Endothelial cell of umbilical vein (primary cell): ENCODE results near the gene GABBR2.

Experiments
- TF ChIP-seq, protein P1 (sequence below), 2 donors: IDR thresholded peaks; 1 replicate in 1 of 2; 2 replicates in 1 of 2; pipeline ENCODE4 v1.5.1; 2011; ENCODE audit warnings: low read length in 2 of 2, mild to moderate bottlenecking in 2 of 2, moderate library complexity in 2 of 2, control low read depth in 1 of 2, inconsistent platforms in 1 of 2, low read depth in 1 of 2; ENCODE audit not compliant: insufficient read depth in 1 of 2; ENCODE audit errors: extremely low read depth in 1 of 2
- TF ChIP-seq, protein P2 (sequence below): IDR thresholded peaks from 2 replicates; pipeline ENCODE4 v1.6.1; 2011; ENCODE audit not compliant: insufficient read depth, insufficient read length

DNA sequence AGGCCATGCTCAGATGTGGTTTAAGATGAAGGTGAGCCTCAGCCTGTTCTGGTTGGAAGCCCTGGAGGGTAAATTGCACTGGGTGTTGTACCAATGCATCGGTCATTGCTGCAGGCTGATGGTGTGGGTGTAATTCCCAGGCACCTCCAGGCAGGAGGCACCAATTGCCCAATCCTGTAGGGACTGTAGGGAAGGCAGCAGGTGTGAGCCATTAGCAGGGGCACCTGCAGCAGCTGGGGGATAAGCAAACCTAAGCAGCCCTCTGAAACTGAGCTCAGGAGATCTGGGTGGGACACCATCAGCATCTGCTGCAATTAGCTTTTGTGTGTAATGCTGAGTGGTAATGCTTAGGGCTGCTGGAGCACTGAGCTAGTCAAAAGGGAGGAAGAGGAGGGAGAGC is 263.2 kb downstream of the GABBR2 start:
- TF ChIP-seq, protein P1, sequence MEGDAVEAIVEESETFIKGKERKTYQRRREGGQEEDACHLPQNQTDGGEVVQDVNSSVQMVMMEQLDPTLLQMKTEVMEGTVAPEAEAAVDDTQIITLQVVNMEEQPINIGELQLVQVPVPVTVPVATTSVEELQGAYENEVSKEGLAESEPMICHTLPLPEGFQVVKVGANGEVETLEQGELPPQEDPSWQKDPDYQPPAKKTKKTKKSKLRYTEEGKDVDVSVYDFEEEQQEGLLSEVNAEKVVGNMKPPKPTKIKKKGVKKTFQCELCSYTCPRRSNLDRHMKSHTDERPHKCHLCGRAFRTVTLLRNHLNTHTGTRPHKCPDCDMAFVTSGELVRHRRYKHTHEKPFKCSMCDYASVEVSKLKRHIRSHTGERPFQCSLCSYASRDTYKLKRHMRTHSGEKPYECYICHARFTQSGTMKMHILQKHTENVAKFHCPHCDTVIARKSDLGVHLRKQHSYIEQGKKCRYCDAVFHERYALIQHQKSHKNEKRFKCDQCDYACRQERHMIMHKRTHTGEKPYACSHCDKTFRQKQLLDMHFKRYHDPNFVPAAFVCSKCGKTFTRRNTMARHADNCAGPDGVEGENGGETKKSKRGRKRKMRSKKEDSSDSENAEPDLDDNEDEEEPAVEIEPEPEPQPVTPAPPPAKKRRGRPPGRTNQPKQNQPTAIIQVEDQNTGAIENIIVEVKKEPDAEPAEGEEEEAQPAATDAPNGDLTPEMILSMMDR (IDR thresholded peaks at IDR 0.05; ENCODE audit: extremely low read depth in 1 of 2, insufficient read depth in 1 of 2, low read depth in 1 of 2, low read length in 2 of 2) = no peak
- TF ChIP-seq, protein P2, sequence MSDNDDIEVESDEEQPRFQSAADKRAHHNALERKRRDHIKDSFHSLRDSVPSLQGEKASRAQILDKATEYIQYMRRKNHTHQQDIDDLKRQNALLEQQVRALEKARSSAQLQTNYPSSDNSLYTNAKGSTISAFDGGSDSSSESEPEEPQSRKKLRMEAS = no peak
